RWPE1 (cell line): Measurements from ENCODE around the gene GPRC5D.

Source experiments
- CTCF ChIA-PET: fragments of 350-600 bp; sonication (Branson Sonifier 250); formaldehyde crosslinking; extraction: SDS; loops from one replicate; lab custom pipeline; 2021; lab: Yijun Ruan, JAX
- POLR2A ChIA-PET: fragments of 400-600 bp; formaldehyde crosslinking; extraction: SDS; loops from one replicate; lab custom pipeline; 2020; ENCODE audit warnings: antibody characterized with exemption; ENCODE audit not compliant: low non-redundant PET; lab: Yijun Ruan, JAX
- DNase-seq: peaks from one replicate; pipeline ENCODE4 v3.0.0; 2012; ENCODE audit warnings: low spot score
- H3K27ac ChIP-seq: fragments of 450-650 bp; 2 replicates; pipeline ENCODE4 v1.5.1; 2017
- CTCF ChIP-seq: fragments of 450-650 bp; conservative IDR thresholded peaks from 2 replicates; pipeline ENCODE4 v1.5.1; 2017; ENCODE audit warnings: low read depth, mild to moderate bottlenecking

The GPRC5D gene

GRCh38 chr12:12900786-12901157 is 51.2 kb downstream of the GPRC5D start:
- POLR2A ChIA-PET, result interaction anchor here (0.6 to 2.1 kb wide), 2 partner anchors 10 to 23 kb away, joined by 5 to 10 read pairs; partner anchors contain the start of gene GPRC5A
- peak overlapping the region; percentile 96 for H3K27ac ChIP-seq
- DNase-seq, result no peak
- CTCF ChIA-PET, result interaction anchor here (0.6 to 0.7 kb wide), 2 partner anchors 9 to 13 kb away, joined by 3 to 4 read pairs; partner anchors contain the start of gene GPRC5A
- TF ChIP-seq CTCF, result no peak

DNA sequence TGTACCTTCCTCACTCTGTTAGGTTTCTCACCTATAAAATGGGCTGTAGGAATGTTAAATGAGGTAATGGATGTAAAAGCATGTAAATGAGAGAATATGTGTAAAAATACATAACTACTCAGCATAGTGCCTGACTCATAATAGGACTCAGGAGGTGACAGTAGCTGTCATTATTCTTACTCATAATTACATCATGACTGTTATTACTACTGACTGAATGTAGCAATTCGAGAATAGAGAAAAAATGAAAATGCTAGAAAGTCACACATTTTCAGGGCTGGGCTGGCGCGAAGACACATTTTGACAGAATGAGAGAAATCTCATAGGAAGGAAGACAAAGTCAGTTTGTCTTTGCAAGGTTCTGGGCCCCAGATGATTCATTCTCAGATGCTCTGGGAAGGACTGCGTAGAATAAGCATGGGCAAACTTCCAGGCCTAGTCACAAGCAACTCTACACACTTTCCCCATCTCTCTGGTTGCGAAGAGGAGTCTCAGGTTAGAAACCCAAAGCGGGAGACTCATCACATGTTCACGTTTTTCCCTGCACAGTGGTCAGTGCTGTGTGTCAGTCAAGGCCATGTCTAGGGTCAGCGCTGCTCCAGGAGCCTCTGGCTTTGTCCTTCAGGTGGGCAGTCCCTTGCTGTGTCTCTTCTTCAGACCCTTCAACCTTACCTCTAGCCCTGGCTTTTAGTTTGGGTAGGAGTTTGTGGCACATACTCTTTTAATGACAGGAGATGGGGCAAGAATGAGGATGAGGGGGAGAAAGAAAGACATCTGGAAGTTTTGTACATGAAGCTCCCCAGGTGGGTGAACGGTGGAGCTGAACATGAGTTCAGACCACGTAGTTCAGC is 52.2 kb downstream of the GPRC5D start:
- peak; percentile 49 for DNase-seq
- H3K27ac ChIP-seq, result peak overlapping the region; percentile 96
- CTCF ChIA-PET, result interaction anchor here (0.6 to 1.5 kb wide), 3 partner anchors 8 to 110 kb away, joined by 3 to 4 read pairs (median 3); partner anchors contain the start of gene GPRC5A
- POLR2A ChIA-PET, result interaction anchor here (0.6 to 2.1 kb wide), 3 partner anchors 9 to 96 kb away, joined by 3 to 10 read pairs (median 5); partner anchors contain the start of gene GPRC5A
- TF ChIP-seq CTCF, result no peak

DNA sequence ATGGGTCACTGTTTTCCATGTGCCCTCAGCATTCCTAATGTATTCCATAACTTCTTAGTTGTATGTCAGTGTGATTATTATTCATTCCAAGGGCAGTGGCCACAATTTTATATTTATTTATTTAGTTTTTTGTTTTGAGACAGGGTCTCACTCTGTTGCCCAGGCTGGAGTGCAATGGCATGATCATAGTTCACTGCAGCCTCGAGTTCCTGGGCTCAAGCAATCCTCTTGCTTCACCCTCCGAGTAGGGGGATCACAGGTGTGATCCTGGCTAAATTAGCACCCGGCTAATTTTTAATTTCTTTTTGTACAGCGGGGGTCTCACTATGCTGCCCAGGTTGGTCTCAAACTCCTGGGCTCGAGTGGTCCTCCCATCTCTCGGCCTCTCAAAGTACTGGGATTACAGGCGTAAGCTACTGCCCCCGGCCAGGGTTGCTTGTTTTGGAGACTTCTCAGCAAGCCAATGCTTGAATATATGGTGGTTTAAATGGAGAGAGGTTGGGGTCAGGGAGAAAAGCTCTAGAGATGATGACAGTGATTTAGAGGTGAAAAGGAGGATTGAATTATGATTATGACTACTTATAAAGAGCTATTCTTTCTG is 53.0 kb downstream of the GPRC5D start:
- ChIA-PET CTCF (interaction anchor here (0.6 to 1.5 kb wide), 4 partner anchors 16 to 110 kb away, joined by 3 to 5 read pairs (median 4); no protein-coding TSS in a partner anchor), POLR2A (interaction anchor here (0.7 kb wide), 2 partner anchors 95 to 112 kb away, joined by 3 read pairs; no protein-coding TSS in a partner anchor)
- no peak for TF ChIP-seq CTCF
- H3K27ac ChIP-seq, result peak overlapping the region; percentile 78
- DNase-seq, result no peak

GRCh38 chr12:12898136-12898717 is 53.7 kb downstream of the GPRC5D start:
- ChIA-PET POLR2A (interaction anchor here (0.7 kb wide), 1 partner anchor 111 kb away, joined by 3 read pairs; no protein-coding TSS in a partner anchor), CTCF (interaction anchor here (0.6 kb wide), 2 partner anchors 17 to 61 kb away, joined by 3 to 5 read pairs; no protein-coding TSS in a partner anchor)
- TF ChIP-seq CTCF, result no peak
- peak overlapping the region; percentile 26; the same call in 1 of the 2 replicates for H3K27ac ChIP-seq
- no peak for DNase-seq

DNA sequence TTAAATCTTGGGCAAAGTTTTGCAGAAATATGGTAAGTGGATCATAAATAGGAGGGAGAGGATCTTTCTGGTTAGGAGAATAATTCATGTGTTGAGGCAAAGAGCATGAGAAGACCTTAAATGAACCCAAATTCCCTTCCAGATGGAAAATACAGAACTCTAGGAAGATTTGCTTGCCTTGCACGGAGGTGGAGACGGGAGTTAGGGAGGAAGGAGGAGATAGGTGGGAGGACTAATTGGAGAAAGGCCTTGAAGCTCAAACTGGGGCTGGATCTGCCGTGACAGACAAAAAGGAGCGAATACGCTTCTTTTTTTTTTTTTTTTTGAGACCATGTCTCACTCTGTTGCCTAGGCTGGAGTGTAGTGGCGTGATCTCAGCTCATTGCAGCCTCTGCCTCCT is 54.7 kb downstream of the GPRC5D start:
- no peak for DNase-seq
- no peak overlapping the region for H3K27ac ChIP-seq
- CTCF ChIA-PET, result interaction anchor here (0.6 kb wide), 1 partner anchor 83 kb away, joined by 4 read pairs; no protein-coding TSS in a partner anchor
- no peak for TF ChIP-seq CTCF
- POLR2A ChIA-PET, result interaction anchor here (0.7 kb wide), 1 partner anchor 94 kb away, joined by 3 read pairs; no protein-coding TSS in a partner anchor
